B cell (primary cell): ENCODE results near the gene PRRC2B. TPM values are rescaled to one million over a fixed set of nuclear protein-coding genes. Genes with fewer than 3 reads are reported as not detected.

Source experiments
- ATAC-seq: fragments of 200-7000 bp; cut with Tn5 transposase; one replicate; pipeline ENCODE4 v1.10.0; 2021; ENCODE audit warnings: low read depth, mild to moderate bottlenecking, moderate number of reproducible peaks, moderate library complexity
- CTCF ChIA-PET: fragments of 350-600 bp; sonication (Branson Sonifier 250); formaldehyde crosslinking; loops from one replicate; lab custom pipeline; 2021; ENCODE audit warnings: antibody characterized with exemption, inconsistent platforms; lab: Charles Lee
- POLR2A ChIA-PET: fragments of 350-600 bp; sonication (Branson Sonifier 250); formaldehyde crosslinking; loops from one replicate; lab custom pipeline; 2021; ENCODE audit warnings: antibody characterized with exemption; lab: Charles Lee
- DNase-seq: peaks from one replicate; pipeline ENCODE4 v3.0.0; 2013
- H2AFZ ChIP-seq: 2 replicates; pipeline ENCODE4 v1.6.1; 2012; ENCODE audit warnings: mild to moderate bottlenecking, low read depth, low read length; ENCODE audit not compliant: insufficient read depth, poor library complexity, severe bottlenecking
- H3K27ac ChIP-seq, 2 donors: 1 replicate in 1 of 2; 2 replicates in 1 of 2; pipeline ENCODE4 v1.5.1; 2012 to 2013; ENCODE audit warnings: low read length in 2 of 2, mild to moderate bottlenecking in 2 of 2, moderate library complexity in 1 of 2
- H3K27me3 ChIP-seq, 4 experiments: fragments of 200-600 bp in 1 of 4; sonication (generic) in 1 of 4; replicated peaks in 1 of 4; 1 replicate in 2 of 4; 2 replicates in 2 of 4; pipeline versions ENCODE4 v1.6.1 to v1.7.0; 2013 to 2016; ENCODE audit warnings: low read length in 3 of 4, mild to moderate bottlenecking in 2 of 4, mixed read lengths in 1 of 4, moderate library complexity in 1 of 4; ENCODE audit not compliant: insufficient read depth in 4 of 4, control insufficient read depth in 3 of 4; ENCODE audit errors: control extremely low read depth in 1 of 4
- H3K36me3 ChIP-seq, 2 experiments: replicated peaks in 1 of 2; 1 replicate in 1 of 2; 2 replicates in 1 of 2; pipeline versions ENCODE4 v1.6.1 to v1.7.1; 2013; ENCODE audit warnings: low read length in 1 of 2; ENCODE audit not compliant: insufficient read depth in 2 of 2, control insufficient read depth in 1 of 2; ENCODE audit errors: control extremely low read depth in 1 of 2, extremely low read depth in 1 of 2
- H3K4me1 ChIP-seq, 2 donors: fragments of 200-600 bp in 1 of 2; sonication (generic) in 1 of 2; 1 replicate in 1 of 2; 2 replicates in 1 of 2; pipeline versions ENCODE4 v1.5.1 to v1.6.1; 2013 to 2017; ENCODE audit warnings: low read length in 2 of 2; ENCODE audit not compliant: control insufficient read depth in 2 of 2, insufficient read depth in 2 of 2
- H3K4me2 ChIP-seq: replicated peaks from 2 replicates; pipeline ENCODE3; 2012; ENCODE audit warnings: mild to moderate bottlenecking, low read depth, low read length; ENCODE audit not compliant: poor library complexity, severe bottlenecking
- H3K4me3 ChIP-seq, 5 experiments: fragments of 200-600 bp in 1 of 5; sonication (generic) in 1 of 5; 1 replicate in 3 of 5; 2 replicates in 2 of 5; pipeline versions ENCODE4 v1.5.1 to v1.7.0; 2011 to 2016; ENCODE audit warnings: low read length in 4 of 5, mild to moderate bottlenecking in 4 of 5, low read depth in 2 of 5, control low read depth in 1 of 5, moderate library complexity in 1 of 5; ENCODE audit not compliant: insufficient read depth in 1 of 5; ENCODE audit errors: control extremely low read depth in 1 of 5, extremely low read depth in 1 of 5
- H3K79me2 ChIP-seq: fragments of 200-600 bp; sonication (generic); one replicate; pipeline ENCODE4 v1.6.0; 2016; ENCODE audit warnings: low read length; ENCODE audit not compliant: control insufficient read depth, insufficient read depth
- H3K9ac ChIP-seq: fragments of 200-600 bp; sonication (generic); 2 replicates; pipeline ENCODE4 v1.6.1; 2017; ENCODE audit warnings: mild to moderate bottlenecking, low read length, moderate library complexity
- H3K9me3 ChIP-seq, 3 donors: one replicate each; pipeline versions ENCODE4 v1.6.1 to v1.7.1; 2013; ENCODE audit warnings: low read length in 2 of 3; ENCODE audit not compliant: control insufficient read depth in 2 of 3, insufficient read depth in 1 of 3; ENCODE audit errors: control extremely low read depth in 1 of 3
- H4K20me1 ChIP-seq: 2 replicates; pipeline ENCODE4 v1.6.0; 2012; ENCODE audit warnings: mild to moderate bottlenecking, low read length; ENCODE audit not compliant: insufficient read depth, control insufficient read depth, poor library complexity, severe bottlenecking
- H3K27ac Mint-ChIP-seq: one replicate; pipeline ENCODE4 v1.8.0; 2021; ENCODE audit warnings: mixed read lengths
- H3K27me3 Mint-ChIP-seq: one replicate; pipeline ENCODE4 v1.8.0; 2021; ENCODE audit warnings: mixed read lengths
- H3K4me1 Mint-ChIP-seq: one replicate; pipeline ENCODE4 v1.8.0; 2021; ENCODE audit warnings: mixed read lengths
- H3K4me3 Mint-ChIP-seq: one replicate; pipeline ENCODE4 v1.8.0; 2021; ENCODE audit warnings: mixed read lengths
- H3K9me3 Mint-ChIP-seq: one replicate; pipeline ENCODE4 v1.8.0; 2022; ENCODE audit warnings: mixed read lengths; ENCODE audit not compliant: insufficient read depth
- CTCF ChIP-seq: fragments of 200-600 bp; IDR thresholded peaks from one replicate; pipeline ENCODE4 v1.8.0; 2022; ENCODE audit warnings: antibody characterized with exemption, mild to moderate bottlenecking
- EZH2 ChIP-seq: IDR thresholded peaks from 2 replicates; pipeline ENCODE4 v1.6.1; 2012; ENCODE audit warnings: borderline replicate concordance, low read depth, mild to moderate bottlenecking, moderate library complexity, low read length; ENCODE audit not compliant: insufficient read depth, poor library complexity, severe bottlenecking
- WGBS: methylation state at CpG from one replicate; pipeline ENCODE4 v1.1.5; 2013; ENCODE audit warnings: missing lambda C conversion rate; ENCODE audit not compliant: insufficient coverage; 5-methylcytosine and 5-hydroxymethylcytosine counted together
- intact Hi-C: fragments of 100-400 bp; cut with micrococcal nuclease; formaldehyde crosslinking; loops from one replicate; pipeline ENCODE4 v1.10.0; 2022
- polyA plus RNA-seq: library from polyadenylated mRNA; depleted of rRNA; stranded (reverse); fragments of >200 nt; gene quantifications from 2 replicates; pipeline ENCODE4 v1.2.3, GENCODE V29; 2012
- total RNA-seq, 2 donors: library from RNA; stranded (reverse); fragments of 120-200 nt in 1 of 2; gene quantifications; 1 replicate in 1 of 2; 2 replicates in 1 of 2; pipeline versions ENCODE4 v1.2.3 to v1.2.4, GENCODE V29; 2013 to 2022

The PRRC2B gene
- total and polyA plus RNA-seq, 2 donors (not counting 1 experiment from before 2014, with no cell fraction given): 63.9 to 268 TPM

- Histone ChIP-seq H3K27me3 (no peaks in the 10 kb centered on the region), H3K79me2 (peaks cover 68% of the 10 kb centered on the region), H4K20me1 (peaks cover 53% of the 10 kb centered on the region), H3K4me3 (no peak overlapping the region), H3K9me3 (no peaks in the 10 kb centered on the region), H3K4me2 (no peak overlapping the region), H3K4me1 (peaks cover 19% of the 10 kb centered on the region in 2 donors), H2AFZ (no peak overlapping the region), H3K27ac (no peak overlapping the region), H3K9ac (no peak overlapping the region), H3K36me3 (peaks cover 0 to 65% of the 10 kb centered on the region in 2 experiments)
- Mint-ChIP-seq H3K4me1 (peaks cover 33% of the 10 kb centered on the region), H3K27ac (no peak overlapping the region), H3K9me3 (no peaks in the 10 kb centered on the region), H3K4me3 (no peak overlapping the region), H3K27me3 (no peaks in the 10 kb centered on the region)
- DNase-seq (no peak), ATAC-seq (no peak)
- no peak for TF ChIP-seq EZH2
- TF ChIP-seq CTCF: no peak
- intact Hi-C loops: loop anchor here (5.0 kb wide), 1 partner anchor 46 kb away; no protein-coding TSS in a partner anchor
- POLR2A ChIA-PET: no interaction called here
- CTCF ChIA-PET: no interaction called here
- WGBS: 100% methylated on average over 2 of the region's 2 CpGs
These were observed 49.8 kb downstream of the PRRC2B start for GRCh38 chr9:131443648-131444047.

GRCh38 chr9:131446276-131446675 lies 52.4 kb downstream of the PRRC2B start:
- H3K9me3 ChIP-seq: no peaks in the 10 kb centered on the region
- H3K9ac ChIP-seq: no peak overlapping the region
- 100% methylated on average over 7 of the region's 11 CpGs for WGBS
- ChIA-PET POLR2A (no interaction called here), CTCF (no interaction called here)
- no peak for ATAC-seq
- Mint-ChIP-seq H3K4me1 (peaks cover 18% of the 10 kb centered on the region), H3K27ac (no peak overlapping the region), H3K4me3 (no peak overlapping the region), H3K9me3 (no peaks in the 10 kb centered on the region), H3K27me3 (no peaks in the 10 kb centered on the region)
- no peaks in the 10 kb centered on the region for H3K27me3 ChIP-seq
- TF ChIP-seq EZH2 (no peak), CTCF (no peak)
- DNase-seq: no peak
- H3K4me2 ChIP-seq: no peak overlapping the region
- peaks cover 0 to 69% of the 10 kb centered on the region in 2 experiments for H3K36me3 ChIP-seq
- peaks cover 62% of the 10 kb centered on the region for H3K79me2 ChIP-seq
- H4K20me1 ChIP-seq: peaks cover 36% of the 10 kb centered on the region
- no peak overlapping the region for H2AFZ ChIP-seq
- H3K4me3 ChIP-seq: no peak overlapping the region
- H3K27ac ChIP-seq: no peak overlapping the region
- peaks cover 9% of the 10 kb centered on the region in 2 donors for H3K4me1 ChIP-seq
- intact Hi-C loops: no loop called here
